Fibroblast of lung (primary cell): Measurements from ENCODE around the gene CADM2. TPM values are rescaled to one million over a fixed set of nuclear protein-coding genes. Genes with fewer than 3 reads are reported as not detected.

Experiments
- DNase-seq, 2 donors: peaks; one replicate each; pipeline versions ENCODE4 v3.0.0 to v3.0.0-alpha.2; 2010; ENCODE audit warnings: low read depth in 2 of 2
- H2AFZ ChIP-seq: 2 replicates; pipeline ENCODE4 v1.5.1; 2012; ENCODE audit warnings: low read length, control low read depth, inconsistent platforms
- H3K27ac ChIP-seq: 2 replicates; pipeline ENCODE4 v1.5.1; 2011; ENCODE audit warnings: low read length, control low read depth; ENCODE audit not compliant: insufficient read depth
- H3K27me3 ChIP-seq: 2 replicates; pipeline ENCODE4 v1.5.1; 2011; ENCODE audit warnings: mild to moderate bottlenecking, low read length; ENCODE audit not compliant: control insufficient read depth, insufficient read depth
- H3K36me3 ChIP-seq: 2 replicates; pipeline ENCODE4 v1.5.1; 2011; ENCODE audit warnings: low read length; ENCODE audit not compliant: control insufficient read depth, insufficient read depth
- H3K4me1 ChIP-seq: 2 replicates; pipeline ENCODE4 v1.5.1; 2011; ENCODE audit warnings: low read length; ENCODE audit not compliant: control insufficient read depth, insufficient read depth; ENCODE audit errors: extremely low read depth
- H3K4me2 ChIP-seq: 2 replicates; pipeline ENCODE4 v1.5.1; 2011; ENCODE audit warnings: low read length, control low read depth; ENCODE audit not compliant: insufficient read depth; ENCODE audit errors: extremely low read depth
- H3K4me3 ChIP-seq, 4 experiments: fragments of 200-600 bp in 1 of 4; sonication (generic) in 1 of 4; replicated peaks in 1 of 4; 2 replicates each; pipeline ENCODE4 v1.5.1; 2011 to 2016; ENCODE audit warnings: low read length in 4 of 4, low read depth in 3 of 4, mild to moderate bottlenecking in 3 of 4, control low read depth in 2 of 4, inconsistent platforms in 1 of 4, mixed read lengths in 1 of 4; ENCODE audit not compliant: insufficient read depth in 1 of 4; ENCODE audit errors: control extremely low read depth in 1 of 4
- H3K79me2 ChIP-seq: 2 replicates; pipeline ENCODE4 v1.5.1; 2012; ENCODE audit warnings: mild to moderate bottlenecking, low read length, inconsistent platforms; ENCODE audit not compliant: control insufficient read depth, insufficient read depth
- H3K9ac ChIP-seq: 2 replicates; pipeline ENCODE4 v1.5.1; 2011; ENCODE audit warnings: mild to moderate bottlenecking, low read length, control low read depth; ENCODE audit not compliant: insufficient read depth
- H3K9me3 ChIP-seq: 2 replicates; pipeline ENCODE4 v1.5.1; 2012; ENCODE audit warnings: low read depth, low read length; ENCODE audit not compliant: control insufficient read depth, insufficient read depth
- H4K20me1 ChIP-seq: 2 replicates; pipeline ENCODE4 v1.5.1; 2011; ENCODE audit warnings: low read length; ENCODE audit not compliant: control insufficient read depth, insufficient read depth; ENCODE audit errors: extremely low read depth
- EZH2 ChIP-seq: IDR thresholded peaks from 2 replicates; pipeline ENCODE4 v1.5.1; 2012; ENCODE audit warnings: low read length, control low read depth, mild to moderate bottlenecking; ENCODE audit errors: missing control alignments
- polyA plus RNA-seq, 2 donors: library from polyadenylated mRNA; depleted of rRNA in 1 of 2; stranded (reverse) in 1 of 2; unstranded in 1 of 2; fragments of >200 nt; gene quantifications; 2 replicates each; pipeline ENCODE4 v1.2.1, GENCODE V29; 2011 to 2012; ENCODE audit warnings: missing spikeins in 1 of 2
- total RNA-seq: library from RNA; depleted of rRNA; stranded (reverse); fragments of >200 nt; gene quantifications from 2 replicates; pipeline ENCODE4 v1.2.1, GENCODE V29; 2014
- TF ChIP-seq, protein P1 (sequence below), 2 donors: IDR thresholded peaks in 1 of 2; conservative IDR thresholded peaks in 1 of 2; 1 replicate in 1 of 2; 2 replicates in 1 of 2; pipeline ENCODE4 v1.5.1; 2011 to 2012; ENCODE audit warnings: low read length in 2 of 2, control low read depth in 1 of 2, inconsistent platforms in 1 of 2, low read depth in 1 of 2, mild to moderate bottlenecking in 1 of 2

CADM2 gene
- total and polyA plus RNA-seq, 2 donors (not counting 1 experiment from before 2014, with no cell fraction given) = under 0.01 to 0.12 TPM

DNA sequence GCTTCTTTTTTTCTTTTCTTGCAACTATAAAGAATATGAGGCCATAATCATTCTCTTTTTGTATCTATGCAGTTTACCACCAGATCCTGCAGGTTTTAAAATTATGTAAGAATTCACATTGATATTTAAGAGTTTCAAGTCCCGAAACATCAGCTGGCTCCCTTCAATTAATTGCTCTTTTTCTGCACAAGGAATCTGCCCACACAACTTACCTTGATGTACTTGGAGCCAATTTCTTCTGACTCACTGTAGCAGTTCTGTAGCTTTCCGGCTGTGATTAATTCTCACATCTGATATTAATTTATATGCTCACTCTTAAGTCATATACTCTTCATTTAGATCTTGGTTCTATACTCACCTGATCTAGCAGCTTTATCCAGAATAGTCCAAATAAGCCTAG, 781.8 kb downstream of the CADM2 start:
- Histone ChIP-seq H2AFZ (no peak overlapping the region), H3K79me2 (no peaks in the 10 kb centered on the region), H3K4me3 (no peak overlapping the region), H3K4me1 (no peaks in the 10 kb centered on the region), H3K27me3 (no peaks in the 10 kb centered on the region), H3K27ac (no peak overlapping the region), H3K9ac (no peak overlapping the region), H3K9me3 (no peaks in the 10 kb centered on the region), H3K36me3 (no peaks in the 10 kb centered on the region), H3K4me2 (no peak overlapping the region), H4K20me1 (no peaks in the 10 kb centered on the region)
- TF ChIP-seq, protein P1, sequence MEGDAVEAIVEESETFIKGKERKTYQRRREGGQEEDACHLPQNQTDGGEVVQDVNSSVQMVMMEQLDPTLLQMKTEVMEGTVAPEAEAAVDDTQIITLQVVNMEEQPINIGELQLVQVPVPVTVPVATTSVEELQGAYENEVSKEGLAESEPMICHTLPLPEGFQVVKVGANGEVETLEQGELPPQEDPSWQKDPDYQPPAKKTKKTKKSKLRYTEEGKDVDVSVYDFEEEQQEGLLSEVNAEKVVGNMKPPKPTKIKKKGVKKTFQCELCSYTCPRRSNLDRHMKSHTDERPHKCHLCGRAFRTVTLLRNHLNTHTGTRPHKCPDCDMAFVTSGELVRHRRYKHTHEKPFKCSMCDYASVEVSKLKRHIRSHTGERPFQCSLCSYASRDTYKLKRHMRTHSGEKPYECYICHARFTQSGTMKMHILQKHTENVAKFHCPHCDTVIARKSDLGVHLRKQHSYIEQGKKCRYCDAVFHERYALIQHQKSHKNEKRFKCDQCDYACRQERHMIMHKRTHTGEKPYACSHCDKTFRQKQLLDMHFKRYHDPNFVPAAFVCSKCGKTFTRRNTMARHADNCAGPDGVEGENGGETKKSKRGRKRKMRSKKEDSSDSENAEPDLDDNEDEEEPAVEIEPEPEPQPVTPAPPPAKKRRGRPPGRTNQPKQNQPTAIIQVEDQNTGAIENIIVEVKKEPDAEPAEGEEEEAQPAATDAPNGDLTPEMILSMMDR (conservative IDR thresholded peaks at IDR 0.05 in 1 of 2, IDR thresholded peaks at IDR 0.05 in 1 of 2; ENCODE audit: low read depth in 1 of 2, low read length in 2 of 2) = no peak
- TF ChIP-seq EZH2 = no peak
- DNase-seq = peak in 1 of 2 donors; percentile 36

DNA sequence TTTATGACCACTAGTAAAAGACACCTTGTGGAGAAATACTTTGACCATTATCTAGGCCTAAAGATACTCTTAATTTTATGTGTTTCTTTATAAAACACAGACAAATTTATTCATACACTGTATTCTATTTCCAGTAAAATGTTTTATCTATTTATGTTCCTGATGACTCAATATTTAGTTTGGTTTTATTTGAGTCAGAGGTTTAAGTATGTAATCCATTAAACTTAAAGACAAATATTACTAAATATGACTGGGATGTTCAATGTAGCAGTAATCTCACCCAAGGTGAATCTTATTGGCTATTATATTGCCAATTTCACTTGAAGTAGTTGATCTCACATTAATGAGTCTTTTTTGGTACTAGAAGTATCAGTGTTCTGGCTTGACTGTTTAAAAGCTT, 799.7 kb downstream of the CADM2 start:
- no peak overlapping the region for H2AFZ ChIP-seq
- H3K36me3 ChIP-seq = no peaks in the 10 kb centered on the region
- TF ChIP-seq, protein P1 (conservative IDR thresholded peaks at IDR 0.05 in 1 of 2, IDR thresholded peaks at IDR 0.05 in 1 of 2; ENCODE audit: low read depth in 1 of 2, low read length in 2 of 2) = no peak
- no peak for TF ChIP-seq EZH2
- H3K4me2 ChIP-seq = no peak overlapping the region
- no peaks in the 10 kb centered on the region for H3K79me2 ChIP-seq
- H3K27me3 ChIP-seq = no peaks in the 10 kb centered on the region
- peak; percentile 5 to 27 for DNase-seq
- H3K9me3 ChIP-seq = no peaks in the 10 kb centered on the region
- no peaks in the 10 kb centered on the region for H3K4me1 ChIP-seq
- H3K9ac ChIP-seq = no peak overlapping the region
- no peaks in the 10 kb centered on the region for H4K20me1 ChIP-seq
- H3K27ac ChIP-seq = no peak overlapping the region
- H3K4me3 ChIP-seq = no peak overlapping the region

DNA sequence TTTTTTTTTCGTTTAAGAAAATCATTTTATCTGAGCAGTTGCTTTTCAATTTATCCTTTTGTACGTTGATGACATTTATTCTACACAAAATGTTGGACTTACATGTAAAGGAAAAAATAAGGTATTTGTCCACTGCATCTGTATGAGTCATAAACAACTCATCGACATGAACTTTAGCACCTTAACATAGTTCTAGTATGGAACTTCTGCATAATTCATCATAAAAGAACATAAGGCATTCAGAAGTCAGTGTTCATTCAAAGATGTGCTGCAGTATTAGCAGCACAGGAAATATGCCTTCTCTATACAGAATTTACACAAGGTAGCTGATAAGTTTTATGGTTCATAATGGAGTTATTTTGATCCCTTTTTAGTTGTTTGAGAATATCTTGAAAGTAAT, 801.6 kb downstream of the CADM2 start:
- H3K9me3 ChIP-seq = no peaks in the 10 kb centered on the region
- H3K27ac ChIP-seq = no peak overlapping the region
- H3K4me1 ChIP-seq = no peaks in the 10 kb centered on the region
- H3K79me2 ChIP-seq = no peaks in the 10 kb centered on the region
- no peak overlapping the region for H3K4me2 ChIP-seq
- DNase-seq = peak in 1 of 2 donors; percentile 14
- H3K9ac ChIP-seq = no peak overlapping the region
- H2AFZ ChIP-seq = no peak overlapping the region
- H4K20me1 ChIP-seq = no peaks in the 10 kb centered on the region
- TF ChIP-seq, protein P1 (conservative IDR thresholded peaks at IDR 0.05 in 1 of 2, IDR thresholded peaks at IDR 0.05 in 1 of 2; ENCODE audit: low read depth in 1 of 2, low read length in 2 of 2) = no peak
- TF ChIP-seq EZH2 = no peak
- H3K27me3 ChIP-seq = no peaks in the 10 kb centered on the region
- no peaks in the 10 kb centered on the region for H3K36me3 ChIP-seq
- H3K4me3 ChIP-seq = no peak overlapping the region
